ENCODE results near the gene ZFP64.

DNA sequence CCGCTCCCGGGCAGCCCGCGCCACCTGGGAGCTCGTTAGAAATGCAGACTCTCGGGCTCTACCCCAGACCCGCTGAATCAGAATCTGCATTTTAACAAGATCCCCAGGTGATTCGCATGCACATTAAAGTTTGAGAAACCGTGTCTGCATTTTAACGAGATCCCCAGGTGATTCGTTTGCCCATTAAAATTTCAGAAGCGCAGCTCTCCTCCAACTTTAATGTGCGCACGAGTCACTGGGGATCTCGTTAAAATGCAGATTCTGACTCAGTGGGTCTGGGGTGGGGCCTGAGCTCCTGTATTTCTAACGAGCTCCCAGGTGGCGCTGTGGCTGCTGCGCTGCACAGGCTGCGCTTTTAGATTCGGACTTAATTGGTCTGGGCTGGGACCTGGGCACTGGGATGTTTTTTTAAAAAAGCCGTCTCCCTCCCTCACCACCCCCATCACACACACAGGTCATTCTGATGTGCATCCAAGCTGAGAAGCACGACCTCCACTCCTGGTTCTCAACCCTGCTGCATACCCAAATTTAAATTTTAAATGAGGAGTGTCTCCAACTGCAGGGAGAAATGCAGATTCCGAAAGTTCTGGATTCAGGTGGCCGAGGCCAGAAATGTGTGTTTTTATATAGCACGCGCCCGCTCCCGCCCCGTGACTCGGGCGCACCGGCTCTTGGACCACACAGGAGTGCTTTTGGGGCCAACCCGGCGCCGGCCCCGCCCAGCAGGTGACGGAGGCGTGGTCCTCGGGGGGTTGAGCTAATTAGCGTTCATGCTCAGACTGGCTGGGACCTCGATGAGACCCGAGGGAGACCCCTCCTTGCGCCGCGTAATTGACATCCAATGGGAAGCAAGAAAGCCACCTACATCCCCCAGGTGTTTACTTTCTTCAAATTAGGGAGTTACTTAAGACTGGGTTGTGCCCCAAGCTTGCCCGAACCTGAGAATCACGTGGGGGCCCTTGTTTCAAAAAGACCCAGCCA, 85.8 kb downstream of the ZFP64 start:
- TF ChIP-seq POLR2A (IDR thresholded peaks at IDR 0.05), result no peak
- TF ChIP-seq, protein P1, sequence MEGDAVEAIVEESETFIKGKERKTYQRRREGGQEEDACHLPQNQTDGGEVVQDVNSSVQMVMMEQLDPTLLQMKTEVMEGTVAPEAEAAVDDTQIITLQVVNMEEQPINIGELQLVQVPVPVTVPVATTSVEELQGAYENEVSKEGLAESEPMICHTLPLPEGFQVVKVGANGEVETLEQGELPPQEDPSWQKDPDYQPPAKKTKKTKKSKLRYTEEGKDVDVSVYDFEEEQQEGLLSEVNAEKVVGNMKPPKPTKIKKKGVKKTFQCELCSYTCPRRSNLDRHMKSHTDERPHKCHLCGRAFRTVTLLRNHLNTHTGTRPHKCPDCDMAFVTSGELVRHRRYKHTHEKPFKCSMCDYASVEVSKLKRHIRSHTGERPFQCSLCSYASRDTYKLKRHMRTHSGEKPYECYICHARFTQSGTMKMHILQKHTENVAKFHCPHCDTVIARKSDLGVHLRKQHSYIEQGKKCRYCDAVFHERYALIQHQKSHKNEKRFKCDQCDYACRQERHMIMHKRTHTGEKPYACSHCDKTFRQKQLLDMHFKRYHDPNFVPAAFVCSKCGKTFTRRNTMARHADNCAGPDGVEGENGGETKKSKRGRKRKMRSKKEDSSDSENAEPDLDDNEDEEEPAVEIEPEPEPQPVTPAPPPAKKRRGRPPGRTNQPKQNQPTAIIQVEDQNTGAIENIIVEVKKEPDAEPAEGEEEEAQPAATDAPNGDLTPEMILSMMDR (IDR thresholded peaks at IDR 0.05), result no peak
